GM18505 (cell line): ENCODE data around the gene MOB1B.
A peak's percentile ranks its signal among the peaks of the same experiment; 100 is the strongest.

Experiments used
- ATAC-seq: cut with Tn5 transposase; IDR thresholded peaks from one replicate; pipeline ENCODE4 v1.9.1; 2021; ENCODE audit not compliant: unreplicated experiment
- POLR2A ChIP-seq: IDR thresholded peaks from 4 replicates; pipeline ENCODE4 v1.6.1; 2011; ENCODE audit warnings: borderline replicate concordance; ENCODE audit not compliant: insufficient read depth, insufficient read length; ENCODE audit errors: extremely low read depth

Gene MOB1B

DNA sequence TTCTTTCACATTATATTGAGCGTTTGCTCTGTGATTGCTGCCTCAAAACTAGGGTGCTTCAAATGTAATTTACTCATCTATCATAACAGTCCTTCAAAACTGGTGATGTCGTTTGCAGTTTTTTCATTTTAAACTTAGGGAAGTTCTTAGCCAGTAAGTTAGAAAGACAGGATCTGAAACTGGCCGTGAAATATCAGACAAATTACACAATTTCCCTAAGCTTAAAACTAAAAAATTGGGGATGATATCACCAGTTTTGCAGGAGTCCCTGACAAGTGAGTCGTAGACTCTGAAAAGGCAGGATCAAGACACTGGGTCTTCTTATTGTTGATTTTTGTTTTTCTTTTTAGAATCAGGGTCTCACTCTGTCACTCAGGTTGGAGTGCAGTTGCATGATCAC is 44.8 kb downstream of the MOB1B start:
- no peak for TF ChIP-seq POLR2A
- ATAC-seq = no peak

DNA sequence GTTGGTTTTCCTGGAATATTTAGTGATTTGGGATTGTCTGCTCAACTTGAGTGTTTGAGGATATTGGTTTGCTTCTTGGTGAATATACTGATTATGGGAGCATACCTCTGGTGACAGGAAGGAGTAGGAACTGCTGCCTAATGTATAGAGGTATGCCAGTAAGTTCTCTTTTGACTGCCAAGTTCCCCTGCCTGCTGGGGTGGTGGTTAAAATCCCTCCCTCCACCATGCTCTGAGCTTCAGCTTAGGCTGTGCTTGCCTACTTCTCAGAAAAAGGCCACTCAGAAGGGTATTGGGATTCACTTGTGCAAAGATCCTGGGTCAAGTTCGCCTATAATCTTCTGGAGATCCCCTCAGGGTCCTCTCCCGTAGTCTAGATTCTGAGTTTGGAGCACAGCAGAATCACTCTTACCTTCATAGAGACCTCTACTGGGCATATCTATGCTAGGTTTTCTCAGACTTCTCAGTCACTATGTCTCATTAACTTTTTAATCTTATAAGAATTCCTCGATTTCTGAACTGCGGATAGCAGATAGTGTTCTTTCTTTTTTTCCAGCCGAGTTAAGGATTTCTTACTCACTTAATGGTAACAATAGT is 46.6 kb downstream of the MOB1B start:
- TF ChIP-seq POLR2A = no peak
- ATAC-seq = no peak

DNA sequence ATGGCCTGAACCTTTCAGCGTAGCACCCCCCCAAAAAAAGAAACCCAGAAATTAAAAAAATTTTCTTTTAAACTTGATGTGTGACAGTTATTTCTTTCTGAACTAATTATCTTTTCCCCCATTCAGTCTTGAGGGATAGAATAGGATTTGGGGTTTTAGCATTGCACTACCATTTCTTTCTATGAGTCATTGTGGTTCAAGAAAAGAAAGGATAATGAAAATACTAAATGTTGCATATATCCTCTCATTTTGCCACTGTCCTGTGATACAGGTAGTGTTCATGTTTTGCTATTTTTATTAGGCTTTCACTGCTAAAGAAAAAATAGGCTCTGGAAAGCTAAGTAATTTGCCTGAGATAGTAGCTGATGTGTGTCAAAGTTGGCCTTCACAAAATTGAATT is 51.9 kb downstream of the MOB1B start:
- no peak for ATAC-seq
- TF ChIP-seq POLR2A = no peak

DNA sequence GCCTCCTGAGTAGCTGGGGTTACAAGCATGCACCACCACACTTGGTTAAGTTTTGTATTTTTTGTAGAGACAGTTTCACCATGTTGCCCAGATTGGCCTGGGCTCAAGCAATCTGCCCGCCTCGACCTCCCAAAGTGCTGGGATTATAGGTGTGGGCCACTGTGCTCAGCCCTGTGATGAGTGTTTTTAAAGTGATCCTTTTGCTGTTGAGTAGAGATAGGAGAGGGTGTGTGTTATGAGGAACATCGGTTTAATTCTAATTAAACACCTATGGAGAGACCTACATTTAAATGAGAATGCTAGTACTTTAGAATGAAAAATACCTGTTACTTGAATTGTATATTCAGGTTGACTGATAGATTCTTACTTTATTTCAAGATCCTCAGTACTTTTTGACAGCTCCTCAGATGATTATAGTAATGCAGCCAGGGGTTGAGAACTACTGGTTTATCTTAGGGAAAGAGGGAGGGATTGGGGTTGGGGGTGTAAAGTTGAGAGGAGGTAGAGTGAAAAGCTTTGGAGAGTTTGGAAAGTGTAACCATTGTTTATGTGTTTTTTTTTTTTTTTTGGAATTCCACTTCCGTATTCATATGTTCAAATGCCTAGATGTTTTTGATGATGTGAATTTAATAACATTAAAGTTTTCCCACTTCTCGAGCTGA is 54.5 kb downstream of the MOB1B start:
- TF ChIP-seq POLR2A = no peak
- ATAC-seq = no peak

DNA sequence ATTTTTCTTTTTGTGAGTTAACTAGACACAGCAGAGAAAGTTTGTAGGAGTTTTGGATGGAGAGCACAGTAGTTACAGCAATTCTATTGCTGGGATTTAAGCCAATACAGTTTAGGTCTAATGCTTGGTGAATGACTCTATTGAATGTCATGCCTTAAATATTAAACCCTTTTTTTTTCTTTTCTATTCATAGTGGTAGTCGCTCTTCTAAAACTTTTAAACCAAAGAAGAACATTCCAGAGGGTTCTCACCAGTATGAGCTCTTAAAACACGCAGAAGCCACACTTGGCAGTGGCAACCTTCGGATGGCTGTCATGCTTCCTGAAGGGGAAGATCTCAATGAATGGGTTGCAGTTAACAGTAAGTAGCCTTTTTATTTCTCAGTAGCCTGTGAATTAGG is 56.5 kb downstream of the MOB1B start:
- TF ChIP-seq POLR2A = no peak
- no peak for ATAC-seq

GRCh38 chr4:70969076-70969475 is 66.9 kb downstream of the MOB1B start:
- TF ChIP-seq POLR2A = no peak
- no peak for ATAC-seq

DNA sequence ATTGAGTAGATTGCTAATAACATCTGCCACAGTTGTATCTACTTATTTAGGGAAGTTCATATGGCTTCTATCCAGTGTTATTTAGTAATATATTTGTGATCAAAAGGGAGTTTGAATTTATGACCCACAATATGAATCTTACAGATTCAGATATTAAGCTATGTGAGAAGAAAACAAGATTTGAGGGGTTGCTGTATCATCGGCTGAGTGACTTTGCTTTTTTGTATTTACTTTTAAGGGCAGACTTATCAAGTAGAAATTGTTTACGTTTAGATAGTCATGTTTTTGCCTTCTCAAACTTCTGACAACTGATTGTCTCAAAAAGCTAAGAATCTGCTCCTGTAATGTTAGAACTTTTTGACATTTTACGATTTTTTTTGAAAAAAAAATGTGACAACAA is 74.1 kb downstream of the MOB1B start:
- no peak for ATAC-seq

GRCh38 chr4:70979445-70980008 is 77.4 kb downstream of the MOB1B start:
- no peak for TF ChIP-seq POLR2A
- ATAC-seq = peak; percentile 77

More for the DNA sequence above, 74.1 kb downstream of the MOB1B start:
- no peak for TF ChIP-seq POLR2A

DNA sequence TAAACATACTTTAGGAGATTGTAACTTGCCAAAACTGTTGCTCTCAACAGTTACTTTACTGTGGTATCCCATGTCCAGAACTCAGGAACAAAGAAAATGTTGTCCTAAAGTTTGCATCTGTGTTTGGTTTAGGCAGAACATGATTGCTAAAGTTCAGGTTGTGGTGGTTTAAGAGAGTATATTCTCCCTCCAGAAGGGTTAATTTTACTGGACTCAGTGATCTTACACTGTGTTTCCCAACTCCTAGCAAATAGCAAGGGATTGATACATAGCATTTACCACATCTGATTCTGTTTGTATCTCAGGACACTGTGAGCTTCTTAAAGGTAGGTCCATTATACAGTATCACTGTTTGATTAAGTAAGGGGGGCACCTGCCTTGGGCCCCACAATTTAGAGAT is 78.0 kb downstream of the MOB1B start:
- no peak for ATAC-seq
- TF ChIP-seq POLR2A = no peak

- no peak for ATAC-seq
- no peak for TF ChIP-seq POLR2A
Measured at GRCh38 chr4:70984106-70984505, 81.9 kb downstream of the MOB1B start.

DNA sequence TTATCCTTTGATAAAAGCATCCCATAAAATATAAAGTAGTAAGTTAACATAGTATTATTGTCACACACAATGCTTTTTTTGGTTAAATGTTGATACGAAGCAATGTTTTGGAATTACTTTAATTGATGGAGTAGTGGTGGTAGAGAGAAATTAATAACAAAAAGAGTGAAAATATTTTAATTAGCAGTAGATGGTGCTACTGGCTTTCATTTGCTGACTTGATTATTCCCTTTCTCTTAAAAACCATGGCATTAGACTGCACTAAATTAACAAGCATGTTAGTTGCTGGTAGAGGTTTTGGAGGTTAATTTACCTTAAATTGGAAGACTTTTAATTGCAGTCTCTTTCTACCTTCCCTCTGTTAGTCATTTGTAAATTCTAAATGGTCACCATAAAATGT is 82.4 kb downstream of the MOB1B start:
- no peak for TF ChIP-seq POLR2A
- no peak for ATAC-seq

DNA sequence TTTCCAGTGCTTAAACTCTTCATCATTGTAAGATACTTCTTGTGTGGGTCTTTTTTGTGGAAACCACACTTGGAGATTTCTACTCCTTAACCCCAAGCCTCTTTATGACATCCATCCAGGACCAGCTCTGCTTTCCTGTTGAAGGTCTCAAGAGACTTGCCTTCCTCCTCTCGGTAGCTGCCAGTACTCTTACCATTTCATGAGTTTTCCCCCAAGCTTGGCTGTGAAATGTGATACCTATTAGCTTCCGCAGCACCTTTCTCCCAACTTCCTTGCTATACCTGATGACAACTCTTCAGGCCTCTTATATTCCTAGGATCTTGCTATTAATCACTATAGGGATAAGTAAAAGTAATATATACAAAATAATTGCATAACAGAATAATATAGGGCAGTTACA is 89.4 kb downstream of the MOB1B start:
- ATAC-seq = no peak
- TF ChIP-seq POLR2A = no peak

DNA sequence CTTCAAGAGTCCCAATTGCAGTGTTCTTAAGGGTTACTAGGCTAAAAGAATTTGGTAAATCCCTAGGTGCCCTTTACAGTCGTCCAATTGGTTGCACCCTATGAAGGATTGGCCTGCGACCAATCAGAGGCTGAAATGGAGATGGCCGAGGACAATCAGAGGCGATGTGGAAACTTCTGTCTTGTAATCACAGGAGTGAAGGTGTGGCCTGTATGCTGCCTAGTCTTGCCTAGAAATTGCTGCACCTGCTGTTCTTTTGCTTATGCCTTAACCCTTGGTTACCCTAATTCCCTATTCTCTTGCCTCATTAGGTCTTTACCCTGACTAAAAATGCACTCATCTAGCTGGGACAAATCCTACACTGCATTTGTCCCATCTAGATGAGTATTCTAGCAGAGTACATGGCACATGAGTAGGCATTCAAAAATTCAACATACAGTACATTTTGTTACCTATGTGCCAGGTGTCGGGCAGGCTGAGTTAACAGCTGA is 90.3 kb downstream of the MOB1B start:
- no peak for ATAC-seq
- TF ChIP-seq POLR2A = no peak

- peak; percentile 90 for ATAC-seq
- TF ChIP-seq POLR2A = peak; percentile 96
Measured at GRCh38 chr4:70993181-70994068, 91.3 kb downstream of the MOB1B start, which contains the start of gene DCK. TSS of gene DCK (plus strand) at chr4:70993649. CDS start at chr4:70993836, 187 bp downstream.

DNA sequence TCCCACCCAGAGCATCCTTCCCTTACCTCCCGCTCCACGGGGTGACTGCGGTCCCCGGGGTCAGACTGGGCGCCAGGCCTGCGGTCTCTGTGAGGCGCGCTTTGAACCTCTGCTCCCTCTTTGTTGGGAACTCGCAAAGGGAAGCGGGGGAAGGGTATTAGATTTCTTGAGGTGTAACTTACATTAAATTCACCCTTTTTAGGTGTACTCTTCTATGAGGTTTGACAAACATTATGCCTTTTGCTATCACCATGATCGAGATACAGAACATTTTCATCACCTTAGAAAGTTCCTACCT is 91.8 kb downstream of the MOB1B start:
- no peak for TF ChIP-seq POLR2A
- ATAC-seq = no peak
